Large intestine (tissue), 3 donors: ENCODE measurements around the gene POMC. TPM values are rescaled to one million over a fixed set of nuclear protein-coding genes. Genes with fewer than 3 reads are reported as not detected.
A peak's percentile ranks its signal among the peaks of the same experiment; 100 is the strongest.

Experiments used
- DNase-seq, 2 donors: peaks; one replicate each; pipeline versions ENCODE4 v3.0.0 to v3.0.0-alpha.2; 2013
- H3K27ac ChIP-seq: one replicate; pipeline ENCODE4 v1.5.1; 2013; ENCODE audit warnings: low read length
- H3K27me3 ChIP-seq: 2 replicates; pipeline ENCODE4 v1.6.1; 2013; ENCODE audit warnings: low read length; ENCODE audit not compliant: control insufficient read depth, insufficient read depth
- H3K36me3 ChIP-seq: 2 replicates; pipeline ENCODE4 v1.6.1; 2013; ENCODE audit warnings: low read length; ENCODE audit not compliant: control insufficient read depth, insufficient read depth
- H3K4me1 ChIP-seq: one replicate; pipeline ENCODE4 v1.6.1; 2013; ENCODE audit warnings: low read length; ENCODE audit not compliant: control insufficient read depth, insufficient read depth
- H3K4me3 ChIP-seq: one replicate; pipeline ENCODE4 v1.5.1; 2013; ENCODE audit warnings: low read length
- H3K9me3 ChIP-seq: one replicate; pipeline ENCODE4 v1.6.1; 2013; ENCODE audit warnings: mild to moderate bottlenecking, low read depth, low read length, moderate library complexity; ENCODE audit not compliant: control insufficient read depth
- WGBS: methylation state at CpG from one replicate; pipeline ENCODE4 v1.1.5; 2013; ENCODE audit warnings: low lambda C conversion rate; ENCODE audit not compliant: insufficient coverage; 5-methylcytosine and 5-hydroxymethylcytosine counted together
- polyA plus RNA-seq: library from polyadenylated mRNA; unstranded; fragments of 120-200 nt; gene quantifications from one replicate; pipeline ENCODE4 v1.2.1, GENCODE V29; 2013

POMC gene
- polyA plus RNA-seq, 1 donor: 4.0 TPM

DNA sequence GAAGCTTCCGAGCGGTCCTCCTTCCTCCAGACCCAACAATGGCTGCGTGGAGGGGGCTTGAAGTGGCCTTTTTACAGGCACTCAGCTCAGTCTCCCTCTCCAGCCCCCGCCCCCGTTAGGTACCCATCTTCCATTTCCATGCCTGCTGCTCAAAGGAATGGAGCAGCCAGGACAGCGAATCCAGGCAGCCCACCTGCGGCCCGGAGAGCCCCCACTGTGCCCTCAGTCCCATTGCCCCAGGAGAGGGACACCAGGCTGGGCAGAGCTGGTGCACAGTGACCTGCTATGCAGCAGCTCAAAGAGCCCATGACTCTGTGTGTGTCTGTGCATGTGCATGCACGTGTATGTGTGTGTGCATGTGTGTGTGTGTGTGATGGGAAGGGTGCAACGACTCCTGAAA, 10.6 kb upstream of the POMC start:
- no peaks in the 10 kb centered on the region for H3K4me1 ChIP-seq
- WGBS: no CpG with 5 or more reads among the region's 10 CpGs

DNA sequence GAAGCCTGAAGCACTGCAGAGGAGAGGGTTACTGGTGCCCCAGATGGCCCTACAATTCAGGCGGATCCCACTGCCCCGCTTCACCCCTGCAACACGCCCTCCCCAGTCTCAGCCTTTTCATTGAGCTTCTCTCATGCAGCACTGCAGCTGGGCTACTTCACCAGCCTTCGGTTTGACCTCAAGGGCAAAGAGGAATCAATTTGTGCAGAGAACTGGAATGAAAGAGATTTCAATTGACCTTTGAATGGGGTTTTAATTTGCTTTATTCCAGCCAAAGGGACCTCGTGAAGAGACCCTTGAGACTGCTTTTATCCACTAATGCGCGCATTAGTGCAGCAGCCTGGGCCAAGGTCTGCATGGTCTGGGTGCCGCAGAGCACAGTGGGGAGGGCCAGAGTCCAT, 8.8 kb upstream of the POMC start:
- peak in 1 of 2 donors; percentile 53 for DNase-seq
- no peaks in the 10 kb centered on the region for H3K36me3 ChIP-seq
- H3K9me3 ChIP-seq: no peaks in the 10 kb centered on the region
- no peak overlapping the region for H3K27ac ChIP-seq
- no peak overlapping the region for H3K4me3 ChIP-seq
- WGBS: no CpG with 5 or more reads among the region's 8 CpGs
- peaks cover 2% of the 10 kb centered on the region for H3K27me3 ChIP-seq
- no peaks in the 10 kb centered on the region for H3K4me1 ChIP-seq

More for the DNA sequence above, 10.6 kb upstream of the POMC start:
- DNase-seq: no peak
- H3K9me3 ChIP-seq: no peaks in the 10 kb centered on the region
- H3K4me3 ChIP-seq: no peak overlapping the region
- no peaks in the 10 kb centered on the region for H3K36me3 ChIP-seq
- H3K27ac ChIP-seq: no peak overlapping the region
- peaks cover 2% of the 10 kb centered on the region for H3K27me3 ChIP-seq

DNA sequence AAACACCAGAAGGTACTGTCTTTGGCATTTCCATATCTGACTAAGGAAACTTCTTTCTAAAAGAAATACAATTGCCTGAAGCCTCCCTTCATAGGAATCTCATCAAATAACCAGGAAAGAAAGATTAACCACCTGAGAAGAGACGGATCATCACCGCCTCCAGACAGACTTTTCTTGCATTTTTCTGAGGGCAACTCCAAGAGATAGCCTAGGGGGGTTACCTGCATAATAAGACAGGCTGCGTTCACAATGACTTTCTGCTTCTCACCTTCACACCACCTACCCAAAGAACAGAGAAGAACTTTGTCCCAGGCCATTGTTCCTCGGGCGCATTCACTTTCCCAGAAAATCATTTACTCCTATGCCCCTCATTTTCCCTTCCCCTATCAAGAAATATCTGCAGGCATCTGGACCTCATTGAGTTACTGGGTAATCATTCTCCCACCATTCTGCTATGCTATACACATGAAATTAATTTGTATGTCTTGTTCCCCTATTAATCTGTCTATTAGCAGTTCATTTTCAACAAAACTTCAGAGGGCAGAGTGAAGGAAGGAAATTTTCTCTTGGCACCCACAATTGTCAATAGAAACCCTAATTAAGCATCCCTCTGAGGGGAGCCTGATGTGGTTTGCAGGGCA, 8.3 kb upstream of the POMC start:
- no peaks in the 10 kb centered on the region for H3K9me3 ChIP-seq
- no peak for DNase-seq
- H3K27ac ChIP-seq: no peak overlapping the region
- WGBS: no CpG with 5 or more reads among the region's 5 CpGs
- H3K4me3 ChIP-seq: no peak overlapping the region
- H3K4me1 ChIP-seq: no peaks in the 10 kb centered on the region
- H3K27me3 ChIP-seq: peaks cover 2% of the 10 kb centered on the region
- H3K36me3 ChIP-seq: no peaks in the 10 kb centered on the region

DNA sequence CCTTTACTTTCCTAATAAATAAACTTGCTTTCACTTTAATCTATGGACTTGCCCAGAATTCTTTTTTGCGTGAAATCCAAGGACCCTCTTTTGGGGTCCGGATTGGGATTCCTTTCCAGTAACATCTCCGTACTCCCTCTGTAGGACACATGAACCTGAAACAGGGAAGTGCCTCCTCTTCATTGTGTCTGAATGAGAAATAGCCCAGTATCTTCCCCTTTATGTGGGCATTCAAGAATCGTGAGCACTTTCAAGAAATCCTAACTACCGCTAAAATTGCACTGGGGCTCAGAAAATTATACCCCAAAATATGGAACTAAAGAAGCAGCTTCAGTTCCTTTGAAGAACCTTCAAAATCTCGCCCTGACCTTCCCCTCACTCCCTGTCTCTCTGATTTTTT, 7.8 kb upstream of the POMC start:
- H3K27ac ChIP-seq: no peak overlapping the region
- H3K4me1 ChIP-seq: no peaks in the 10 kb centered on the region
- no peaks in the 10 kb centered on the region for H3K36me3 ChIP-seq
- peaks cover 2% of the 10 kb centered on the region for H3K27me3 ChIP-seq
- WGBS: 100% methylated on average over 1 of the region's 6 CpGs
- no peaks in the 10 kb centered on the region for H3K9me3 ChIP-seq
- no peak for DNase-seq
- no peak overlapping the region for H3K4me3 ChIP-seq

DNA sequence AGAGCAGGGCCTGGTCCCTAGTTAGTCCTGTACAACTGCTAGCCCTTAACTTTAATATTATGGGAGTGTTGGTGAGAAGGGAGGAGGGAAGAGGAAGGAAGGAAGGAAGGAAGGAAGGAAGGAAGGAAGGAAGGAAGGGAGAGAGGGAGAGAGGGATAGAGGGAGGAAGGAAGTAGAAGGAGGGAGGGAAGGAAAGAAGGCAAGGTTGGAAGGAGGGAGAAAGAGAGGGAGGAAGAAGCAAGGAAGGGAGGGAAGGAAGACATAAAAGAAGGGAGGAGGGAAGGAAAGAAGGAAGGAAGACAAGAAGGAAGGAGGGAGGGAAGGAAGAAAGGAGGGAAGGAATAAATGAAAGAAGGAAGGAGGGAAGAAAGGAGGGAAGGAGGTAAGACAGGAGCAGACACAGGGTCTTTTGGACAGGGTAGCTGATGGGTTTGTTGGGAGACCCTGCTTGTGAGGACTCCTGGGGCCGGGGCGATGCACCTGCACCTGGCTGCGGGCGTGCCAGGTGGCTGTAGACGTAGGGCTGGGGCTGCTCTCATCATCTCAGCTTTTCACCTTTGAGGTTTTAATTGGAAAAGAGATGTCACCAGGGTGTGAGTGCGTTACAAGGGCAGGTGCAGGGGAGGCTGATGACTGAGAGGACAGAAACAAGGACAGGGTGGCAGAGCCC, 5.9 kb upstream of the POMC start:
- no peaks in the 10 kb centered on the region for H3K4me1 ChIP-seq
- 86% methylated on average over 1 of the region's 6 CpGs for WGBS

DNA sequence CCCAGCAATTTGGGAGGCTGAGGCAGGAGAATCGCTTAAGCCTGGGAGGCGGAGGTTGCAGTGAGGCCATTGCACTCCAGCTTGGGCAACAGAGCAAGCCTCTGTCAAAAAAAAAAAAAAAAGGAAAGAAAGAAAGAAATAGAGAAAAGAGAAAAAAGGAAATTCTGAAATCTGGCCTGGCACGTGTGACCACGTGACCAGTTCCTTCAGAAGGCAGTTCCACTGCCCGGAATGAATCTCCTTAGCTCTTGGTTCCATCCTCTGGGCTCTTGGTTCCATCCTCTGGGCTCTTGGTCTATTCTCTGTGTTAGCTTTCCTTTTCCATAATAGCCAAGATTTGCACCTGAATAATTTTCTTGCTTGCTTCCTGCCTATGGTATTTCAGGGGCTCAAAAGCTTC, 5.3 kb upstream of the POMC start:
- no peaks in the 10 kb centered on the region for H3K9me3 ChIP-seq

More for the DNA sequence above, 5.9 kb upstream of the POMC start:
- Histone ChIP-seq H3K4me3 (no peak overlapping the region), H3K27ac (no peak overlapping the region), H3K27me3 (peaks cover 14% of the 10 kb centered on the region), H3K36me3 (no peaks in the 10 kb centered on the region), H3K9me3 (no peaks in the 10 kb centered on the region)
- no peak for DNase-seq

DNA sequence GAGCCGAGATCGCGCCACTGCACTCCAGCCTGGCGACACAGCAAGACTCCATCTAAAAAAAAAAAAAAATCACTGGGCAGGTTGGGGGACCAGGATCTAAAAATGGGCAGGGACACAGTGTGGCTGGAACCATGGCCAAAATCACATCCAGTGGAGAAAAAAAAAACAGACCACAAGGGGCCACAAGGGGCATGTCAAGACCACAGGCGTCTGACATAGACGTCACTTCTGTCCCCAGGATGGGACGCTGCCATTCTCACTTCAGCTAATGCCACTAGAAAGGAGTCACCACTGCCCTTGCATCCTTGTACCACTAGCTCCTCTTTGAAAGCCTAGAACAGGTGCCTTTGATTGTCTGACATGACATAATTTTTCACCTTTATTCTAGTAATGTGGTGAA, 2.5 kb upstream of the POMC start:
- Histone ChIP-seq H3K36me3 (no peaks in the 10 kb centered on the region), H3K27ac (no peak overlapping the region), H3K4me3 (no peak overlapping the region), H3K9me3 (peaks cover 6% of the 10 kb centered on the region), H3K4me1 (no peaks in the 10 kb centered on the region), H3K27me3 (peaks cover 45% of the 10 kb centered on the region)
- no peak for DNase-seq
- no CpG with 5 or more reads among the region's 7 CpGs for WGBS

More for the DNA sequence above, 5.3 kb upstream of the POMC start:
- Histone ChIP-seq H3K27ac (no peak overlapping the region), H3K27me3 (peaks cover 20% of the 10 kb centered on the region), H3K4me3 (no peak overlapping the region), H3K36me3 (no peaks in the 10 kb centered on the region), H3K4me1 (no peaks in the 10 kb centered on the region)
- 90% methylated on average over 2 of the region's 5 CpGs for WGBS
- DNase-seq: no peak

DNA sequence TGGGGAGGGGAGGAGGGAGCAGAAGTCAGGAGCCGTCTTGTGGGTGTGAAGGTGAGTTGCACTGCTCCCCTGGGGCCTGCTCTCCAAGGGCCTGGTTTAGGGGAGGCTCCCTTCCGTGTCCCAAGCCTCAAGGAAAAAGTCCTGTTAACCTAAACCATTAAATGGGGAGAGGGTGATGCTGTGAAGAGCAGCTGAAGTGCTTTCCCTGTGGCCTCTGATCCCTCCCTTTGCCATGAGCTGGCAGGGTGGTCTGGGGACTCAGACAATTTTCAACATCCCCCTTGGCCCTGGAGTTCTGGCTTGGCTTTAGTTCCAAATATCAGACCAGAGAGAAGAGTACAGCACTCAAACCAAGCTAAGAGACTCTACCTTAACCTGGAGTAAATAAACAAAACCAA, 692 bp upstream of the POMC start:
- Histone ChIP-seq H3K9me3 (peaks cover 6% of the 10 kb centered on the region), H3K36me3 (no peaks in the 10 kb centered on the region), H3K27me3 (peaks cover 59% of the 10 kb centered on the region), H3K4me3 (no peak overlapping the region), H3K27ac (no peak overlapping the region), H3K4me1 (no peaks in the 10 kb centered on the region)
- no peak for DNase-seq
- WGBS: no CpG with 5 or more reads among the region's 2 CpGs

DNA sequence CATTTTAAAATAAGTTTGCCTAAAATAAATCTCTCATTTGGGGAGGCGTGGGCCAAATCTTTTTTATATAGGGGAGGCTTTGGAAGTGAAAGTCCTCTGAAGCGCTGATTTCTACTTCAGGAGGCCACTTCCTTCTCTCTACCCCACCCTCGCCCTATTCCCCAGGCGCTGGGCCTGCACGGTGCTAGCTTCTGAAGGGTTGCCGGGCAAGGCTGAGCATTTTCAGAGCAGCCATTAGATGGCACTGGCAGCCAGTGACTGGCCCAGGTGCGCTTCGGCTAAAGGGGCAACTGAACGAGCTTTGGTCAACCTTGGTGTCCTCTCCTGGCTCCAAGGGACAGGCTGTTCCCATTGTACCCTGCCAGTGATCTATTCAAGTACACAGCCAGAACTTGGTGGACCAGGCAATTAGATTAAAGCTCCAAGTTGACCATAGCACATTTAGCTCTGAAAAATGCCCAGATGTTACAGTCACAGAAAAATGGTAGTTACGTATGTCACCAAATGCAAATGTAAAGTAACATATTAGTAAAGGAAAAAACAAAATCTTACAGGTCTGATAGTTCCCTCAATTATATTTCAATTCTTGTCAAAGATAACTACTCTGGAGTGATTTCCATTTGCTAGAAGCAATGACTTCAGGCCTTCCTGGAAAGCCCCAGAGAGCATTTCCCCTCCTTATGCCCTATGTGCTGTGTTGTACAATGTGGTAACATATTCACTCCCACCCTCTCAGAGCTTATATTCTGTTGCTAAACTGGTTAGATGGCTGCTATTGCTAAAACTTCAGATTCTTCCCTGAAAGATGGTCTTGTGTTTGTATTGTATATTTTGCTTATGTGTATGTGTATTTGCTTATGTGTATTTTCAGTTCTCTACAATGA, 2.1 kb downstream of the POMC start:
- DNase-seq: peak; percentile 19 to 36
- 100% methylated on average over 1 of the region's 10 CpGs for WGBS

DNA sequence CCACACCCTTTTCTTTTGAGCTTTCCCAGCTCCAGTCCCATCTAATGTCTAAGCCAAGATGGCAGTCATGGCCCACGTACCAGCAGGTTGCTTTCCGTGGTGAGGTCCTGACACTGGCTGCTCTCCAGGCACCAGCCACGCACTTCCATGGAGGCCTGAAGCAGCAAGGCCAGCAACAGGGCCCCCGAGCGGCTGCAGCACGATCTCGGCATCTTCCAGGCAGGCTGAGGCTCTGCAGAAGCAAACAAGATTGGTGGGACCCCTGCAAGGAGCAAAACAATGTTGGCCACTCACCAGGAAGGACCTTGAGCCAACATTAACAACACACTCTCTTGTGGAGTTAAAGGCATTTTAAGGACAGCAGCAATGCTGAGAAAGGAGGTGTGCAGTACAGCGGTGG, 3.8 kb downstream of the POMC start:
- DNase-seq: no peak
- Histone ChIP-seq H3K9me3 (peaks cover 20% of the 10 kb centered on the region), H3K27me3 (peaks cover 56% of the 10 kb centered on the region), H3K27ac (no peak overlapping the region), H3K4me1 (no peaks in the 10 kb centered on the region), H3K36me3 (no peaks in the 10 kb centered on the region), H3K4me3 (no peak overlapping the region)
- no CpG with 5 or more reads among the region's 8 CpGs for WGBS

More for the DNA sequence above, 2.1 kb downstream of the POMC start:
- Histone ChIP-seq H3K9me3 (peaks cover 14% of the 10 kb centered on the region), H3K4me3 (no peak overlapping the region), H3K36me3 (no peaks in the 10 kb centered on the region), H3K27me3 (peaks cover 66% of the 10 kb centered on the region), H3K27ac (no peak overlapping the region), H3K4me1 (no peaks in the 10 kb centered on the region)
